ENCODE measurements around the gene SNPH. TPM values are rescaled to one million over a fixed set of nuclear protein-coding genes. Genes with fewer than 3 reads are reported as not detected.

Gene SNPH
- polyA plus RNA-seq, 3 donors: 3.2 to 4.0 (median 3.2) TPM

DNA sequence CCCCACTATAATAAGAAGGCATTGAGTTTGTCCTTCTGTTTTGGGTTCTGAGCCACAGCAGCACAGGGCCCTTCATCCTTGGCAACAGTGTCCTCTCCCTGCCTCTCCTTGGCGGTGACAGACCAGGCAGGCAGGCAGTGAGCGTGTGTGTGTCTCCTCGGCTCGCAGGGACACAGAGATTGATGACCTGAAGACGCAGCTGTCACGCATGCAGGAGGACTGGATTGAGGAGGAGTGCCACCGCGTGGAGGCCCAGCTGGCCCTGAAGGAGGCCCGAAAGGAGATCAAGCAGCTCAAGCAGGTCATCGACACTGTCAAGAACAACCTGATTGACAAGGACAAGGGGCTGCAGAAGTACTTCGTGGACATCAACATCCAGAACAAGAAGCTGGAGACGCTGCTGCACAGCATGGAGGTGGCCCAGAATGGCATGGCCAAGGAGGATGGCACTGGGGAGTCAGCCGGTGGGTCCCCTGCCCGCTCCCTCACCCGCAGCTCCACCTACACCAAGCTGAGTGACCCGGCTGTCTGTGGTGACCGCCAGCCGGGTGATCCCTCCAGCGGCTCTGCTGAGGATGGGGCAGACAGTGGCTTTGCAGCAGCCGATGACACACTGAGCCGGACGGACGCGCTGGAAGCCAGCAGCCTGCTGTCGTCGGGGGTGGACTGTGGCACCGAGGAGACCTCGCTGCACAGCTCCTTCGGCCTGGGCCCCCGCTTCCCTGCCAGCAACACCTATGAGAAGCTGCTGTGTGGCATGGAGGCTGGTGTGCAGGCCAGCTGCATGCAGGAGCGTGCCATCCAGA, 38.8 kb downstream of the SNPH start:
- no peak for DNase-seq

DNA sequence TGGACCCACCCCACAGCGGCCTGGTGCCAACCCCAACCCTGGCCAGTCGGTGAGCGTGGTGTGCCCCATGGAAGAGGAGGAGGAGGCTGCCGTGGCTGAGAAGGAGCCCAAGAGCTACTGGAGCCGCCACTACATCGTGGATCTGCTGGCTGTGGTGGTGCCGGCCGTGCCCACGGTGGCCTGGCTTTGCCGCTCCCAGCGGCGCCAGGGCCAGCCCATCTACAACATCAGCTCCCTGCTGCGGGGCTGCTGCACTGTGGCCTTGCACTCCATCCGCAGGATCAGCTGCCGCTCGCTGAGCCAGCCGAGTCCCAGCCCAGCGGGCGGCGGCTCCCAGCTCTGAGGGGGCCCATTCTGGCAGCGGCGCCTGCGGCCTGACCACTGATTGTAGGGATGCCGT, 39.6 kb downstream of the SNPH start:
- DNase-seq: no peak

DNA sequence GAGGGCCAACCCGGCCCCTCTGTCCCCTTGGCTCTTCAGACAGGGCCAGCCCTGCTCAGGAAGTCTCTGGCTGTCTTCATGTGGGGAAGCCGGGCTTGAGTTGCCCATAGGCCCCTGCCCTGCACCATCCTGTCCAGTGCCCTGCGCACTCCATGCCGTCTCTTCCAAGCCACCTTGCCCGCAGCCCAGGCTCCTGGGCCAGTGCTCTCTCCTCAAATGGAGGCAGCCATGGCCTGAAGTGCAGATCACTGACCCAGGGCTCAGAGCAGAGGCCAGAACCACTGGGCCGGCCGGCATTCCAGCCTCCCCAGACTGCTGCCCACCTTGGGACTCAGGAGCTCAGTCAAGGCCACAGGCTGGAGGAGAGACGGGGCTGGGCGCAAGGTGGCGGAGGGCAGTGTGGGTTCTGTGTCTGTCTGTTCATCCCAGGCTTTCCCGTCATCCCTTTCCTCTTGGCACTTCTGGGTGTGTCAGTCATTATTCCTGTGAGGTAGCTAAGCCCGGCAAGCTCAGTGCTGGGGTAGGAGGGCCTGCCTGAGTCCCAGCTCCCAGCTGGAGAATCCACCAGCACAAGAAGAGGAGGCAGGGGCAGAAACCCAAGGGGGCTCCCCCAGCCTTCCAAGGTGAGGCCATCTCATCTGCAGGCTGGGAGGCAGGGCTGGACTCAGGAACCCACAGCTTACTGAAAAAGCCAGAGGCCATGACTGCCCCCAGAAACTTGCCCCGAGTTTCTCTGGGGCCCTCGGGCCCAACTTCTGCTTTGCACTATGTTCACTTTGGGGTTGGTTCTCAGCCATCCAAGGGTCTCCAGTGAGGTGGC, 40.4 kb downstream of the SNPH start:
- no peak for DNase-seq

DNA sequence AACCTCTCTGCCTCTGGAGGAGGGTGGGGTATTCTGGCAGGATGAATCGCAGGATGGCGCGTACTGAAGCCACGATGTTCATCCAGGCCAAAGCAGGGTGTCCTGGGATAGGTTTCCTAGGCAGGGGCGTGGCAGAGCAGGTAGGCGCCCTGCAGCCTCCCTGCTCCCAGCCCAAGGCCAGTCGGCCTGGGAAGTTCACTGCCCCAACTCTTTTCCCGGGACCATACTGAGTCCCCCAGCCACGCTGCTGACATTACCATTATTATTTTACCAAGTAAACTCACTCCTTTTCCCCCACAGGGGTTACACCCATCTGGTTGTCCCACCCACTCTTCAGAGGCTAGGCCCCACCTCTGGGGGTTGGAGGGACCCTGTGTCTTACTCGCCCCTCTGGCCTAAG, 41.1 kb downstream of the SNPH start:
- DNase-seq: no peak

DNA sequence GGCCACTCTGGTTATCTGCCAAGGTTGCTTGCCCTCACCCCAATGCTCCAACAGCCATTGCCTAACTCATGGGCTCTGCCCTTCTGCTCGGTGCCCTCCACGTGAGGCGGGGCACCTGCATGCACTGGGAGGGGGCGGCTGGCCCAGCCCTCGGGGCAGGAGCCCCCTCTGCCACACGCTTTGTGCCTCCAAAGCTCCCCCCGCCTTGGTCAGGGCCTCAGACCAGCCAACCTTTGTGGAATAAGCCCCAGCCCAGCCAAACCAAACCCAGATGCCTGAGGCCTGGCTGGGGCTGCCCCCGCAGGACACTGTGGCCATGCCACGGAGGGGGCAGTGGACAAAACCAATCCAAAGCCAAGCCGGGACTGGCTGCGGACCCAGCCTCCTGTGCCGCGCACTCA, 41.5 kb downstream of the SNPH start:
- DNase-seq: no peak

- DNase-seq: no peak
Measured at GRCh38 chr20:1308067-1308701, 42.1 kb downstream of the SNPH start.

DNA sequence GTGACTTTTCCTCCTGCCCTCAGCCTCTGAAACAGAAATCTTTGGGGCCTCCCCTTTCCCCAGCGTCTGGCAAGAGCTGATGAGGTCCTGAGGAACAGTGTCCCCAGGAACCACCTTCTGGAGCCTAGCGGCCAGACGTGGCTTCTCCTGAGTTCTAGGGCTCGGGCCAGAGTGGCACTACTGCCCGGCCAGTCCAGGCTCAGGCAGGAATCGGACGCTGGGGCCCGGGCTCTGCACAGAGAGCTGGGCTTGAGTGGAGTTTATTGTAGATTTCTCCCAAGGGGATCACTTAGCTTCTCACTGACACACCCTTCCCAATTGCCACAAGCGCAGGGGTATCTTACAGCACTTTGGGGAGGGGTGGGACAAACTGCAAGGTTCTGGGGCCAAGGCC, 42.6 kb downstream of the SNPH start:
- DNase-seq: no peak

- DNase-seq: no peak
Measured at GRCh38 chr20:1309439-1309847, 43.3 kb downstream of the SNPH start.

DNA sequence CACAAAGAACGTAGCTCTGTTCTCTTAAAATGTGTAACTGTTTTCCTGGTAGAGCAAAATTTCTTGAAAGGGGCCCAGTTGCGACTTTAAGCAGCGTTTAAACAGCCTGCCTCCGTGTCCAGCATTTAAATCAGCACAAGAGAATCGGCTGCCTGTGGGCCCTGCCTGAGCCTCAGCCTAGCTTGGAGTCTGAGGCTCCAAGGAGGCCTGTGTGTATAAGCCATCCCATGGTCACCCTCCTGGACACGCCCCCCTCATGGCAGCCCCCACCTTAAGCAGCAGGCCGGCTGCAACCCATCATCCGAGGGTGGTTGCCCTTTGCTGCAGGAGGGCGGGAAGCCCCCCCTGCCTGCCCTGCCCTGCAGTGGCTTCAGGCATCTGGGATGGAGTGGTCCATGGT, 44.0 kb downstream of the SNPH start:
- DNase-seq: no peak

DNA sequence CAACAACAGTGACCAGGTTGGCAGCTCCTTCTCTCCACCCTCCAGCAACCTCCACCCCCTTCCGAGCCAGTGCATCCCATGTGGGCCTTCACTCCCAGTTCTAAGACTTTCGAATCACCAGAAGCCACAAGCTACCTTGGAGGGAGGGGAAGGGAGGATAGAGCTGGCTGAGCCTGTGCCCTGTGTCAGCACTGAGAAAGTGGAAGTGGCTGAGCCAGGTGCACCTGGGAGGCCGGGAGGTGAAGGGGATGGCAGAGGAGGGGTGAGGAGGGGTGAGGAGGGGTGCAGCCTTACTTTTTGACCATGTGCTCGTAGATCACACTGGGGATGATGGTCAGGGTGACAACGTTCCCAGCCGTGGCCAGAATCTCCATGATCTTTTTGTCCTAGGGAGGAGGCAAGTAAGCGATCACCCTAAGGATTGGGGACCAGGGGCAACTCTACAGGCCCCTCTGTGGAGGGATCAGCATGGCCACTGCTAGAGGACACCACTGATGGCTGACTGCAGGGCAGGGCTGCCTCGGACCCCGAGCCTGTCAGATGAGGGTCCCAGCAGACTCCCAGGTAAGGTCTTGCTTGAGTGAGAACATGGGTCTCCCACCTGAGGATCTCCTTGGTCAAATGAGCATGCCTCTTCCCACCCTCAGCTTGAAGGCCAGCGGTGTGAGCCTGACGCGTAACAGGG, 44.6 kb downstream of the SNPH start:
- DNase-seq: no peak

DNA sequence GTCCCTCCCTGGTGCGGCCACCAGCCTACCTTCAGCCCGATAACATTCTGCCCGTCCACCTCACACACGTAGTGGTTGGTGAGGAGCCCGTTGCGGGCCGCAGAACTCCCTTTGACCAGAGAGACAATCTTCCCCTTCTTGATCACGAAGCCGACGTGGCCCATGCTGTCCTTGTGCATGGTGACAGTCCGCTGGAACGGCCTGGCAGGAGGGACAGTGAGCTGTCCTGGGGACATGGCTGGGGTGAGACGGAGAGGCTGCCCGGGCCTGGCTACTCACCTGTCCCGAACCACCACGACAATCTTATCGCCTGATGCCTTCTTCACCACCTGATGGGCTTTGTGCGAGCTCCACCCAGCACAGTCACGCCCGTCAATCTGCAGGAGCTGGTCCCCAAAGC, 46.2 kb downstream of the SNPH start:
- DNase-seq: no peak

GRCh38 chr20:1312904-1313235, 46.8 kb downstream of the SNPH start:
- DNase-seq: no peak

- DNase-seq: peak; percentile 75
Measured at GRCh38 chr20:1313236-1313964, 47.3 kb downstream of the SNPH start.

- no peak for DNase-seq
Measured at GRCh38 chr20:1315804-1316203, 49.7 kb downstream of the SNPH start.

DNA sequence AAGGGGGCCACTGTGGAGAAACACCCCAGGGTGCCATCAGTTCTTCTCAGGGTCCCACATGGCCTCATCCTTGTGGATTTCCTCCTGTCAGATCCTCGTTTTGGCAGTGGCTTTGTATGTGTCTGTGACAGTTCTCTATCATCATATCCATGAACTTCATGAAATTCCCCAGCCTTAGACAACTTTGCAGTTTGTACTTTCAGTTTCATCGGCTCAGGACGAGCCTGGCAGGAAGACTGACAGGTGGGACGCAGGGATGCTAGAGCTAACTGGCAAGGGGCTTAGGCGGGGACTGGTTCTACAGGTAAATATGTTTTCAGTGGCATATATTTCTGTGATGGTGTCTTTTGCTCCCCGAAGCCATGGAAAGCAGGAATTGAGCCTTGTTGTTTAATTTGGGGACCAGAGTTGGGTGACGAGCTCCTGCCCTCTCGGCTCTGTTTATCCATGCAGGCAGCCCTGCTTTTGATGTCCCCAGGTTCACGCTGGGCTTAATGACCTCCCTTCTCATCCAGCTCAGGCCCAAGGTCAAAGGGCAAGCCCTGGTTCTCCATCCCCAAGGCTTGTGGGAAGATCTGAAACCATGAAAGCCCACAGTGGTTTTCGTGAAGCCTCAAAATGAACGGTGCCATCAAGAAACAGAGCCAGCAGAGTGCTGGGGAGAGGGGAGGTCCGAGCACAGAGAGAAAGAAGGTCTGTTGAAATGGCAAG, 51.6 kb downstream of the SNPH start:
- DNase-seq: no peak

DNA sequence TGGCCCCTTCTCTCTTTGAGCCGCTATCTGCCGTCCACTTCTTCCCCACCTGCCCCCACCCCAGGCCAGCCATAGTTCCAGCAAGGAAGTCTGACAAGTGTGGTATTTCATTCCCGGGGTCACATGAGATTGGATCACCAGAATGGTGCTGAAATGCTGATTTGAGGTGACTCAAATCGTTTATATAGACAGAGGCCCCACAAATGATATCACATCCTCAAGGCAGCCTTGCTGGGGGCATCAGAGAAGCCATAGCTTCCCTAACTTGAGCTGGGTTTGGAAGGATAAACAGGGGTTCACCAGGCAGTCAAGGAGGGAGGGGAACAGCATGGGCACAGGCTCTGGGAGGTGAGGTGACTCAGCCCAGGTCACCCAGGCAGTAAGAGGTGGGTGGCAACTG, 53.0 kb downstream of the SNPH start:
- no peak for DNase-seq

DNA sequence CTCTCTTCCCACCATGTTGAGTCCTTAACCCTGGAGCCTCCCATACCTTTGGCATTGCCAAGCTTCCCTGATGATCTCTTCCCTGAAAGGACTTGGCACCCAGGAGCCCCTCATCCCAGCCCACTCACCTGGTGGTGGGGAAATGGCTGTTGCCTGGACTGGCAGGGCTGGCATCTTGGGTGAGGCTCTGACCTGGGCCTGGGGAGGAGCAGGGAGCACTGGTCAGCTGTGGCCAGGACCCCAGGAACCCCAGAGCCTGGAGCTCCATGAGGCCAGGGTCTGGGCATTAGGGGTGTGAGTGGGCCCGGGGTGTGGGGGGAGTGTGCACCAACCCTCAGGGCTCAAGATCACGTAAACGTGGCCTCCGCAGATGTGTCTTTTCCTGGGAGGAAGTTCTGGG, 53.4 kb downstream of the SNPH start:
- no peak for DNase-seq

DNA sequence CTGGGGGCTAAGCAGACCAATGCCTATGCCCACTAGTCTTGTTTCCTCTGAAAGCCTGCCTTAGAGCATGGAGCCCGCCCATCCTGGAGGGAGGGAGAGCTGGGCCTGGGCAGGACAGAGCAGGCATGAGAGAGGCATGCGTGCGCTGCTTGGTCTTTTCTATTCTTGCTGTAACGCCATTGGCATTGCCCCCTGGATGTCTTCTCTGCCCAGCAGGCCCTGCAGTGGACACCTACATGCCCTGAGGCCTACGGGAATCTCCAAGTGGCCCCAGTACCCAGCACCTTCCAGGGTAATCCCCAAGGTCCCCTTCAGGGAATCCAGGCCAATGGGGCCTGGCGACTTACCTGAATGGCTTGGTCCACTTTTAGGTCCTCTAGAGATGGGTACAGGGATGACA, 53.9 kb downstream of the SNPH start:
- DNase-seq: no peak

DNA sequence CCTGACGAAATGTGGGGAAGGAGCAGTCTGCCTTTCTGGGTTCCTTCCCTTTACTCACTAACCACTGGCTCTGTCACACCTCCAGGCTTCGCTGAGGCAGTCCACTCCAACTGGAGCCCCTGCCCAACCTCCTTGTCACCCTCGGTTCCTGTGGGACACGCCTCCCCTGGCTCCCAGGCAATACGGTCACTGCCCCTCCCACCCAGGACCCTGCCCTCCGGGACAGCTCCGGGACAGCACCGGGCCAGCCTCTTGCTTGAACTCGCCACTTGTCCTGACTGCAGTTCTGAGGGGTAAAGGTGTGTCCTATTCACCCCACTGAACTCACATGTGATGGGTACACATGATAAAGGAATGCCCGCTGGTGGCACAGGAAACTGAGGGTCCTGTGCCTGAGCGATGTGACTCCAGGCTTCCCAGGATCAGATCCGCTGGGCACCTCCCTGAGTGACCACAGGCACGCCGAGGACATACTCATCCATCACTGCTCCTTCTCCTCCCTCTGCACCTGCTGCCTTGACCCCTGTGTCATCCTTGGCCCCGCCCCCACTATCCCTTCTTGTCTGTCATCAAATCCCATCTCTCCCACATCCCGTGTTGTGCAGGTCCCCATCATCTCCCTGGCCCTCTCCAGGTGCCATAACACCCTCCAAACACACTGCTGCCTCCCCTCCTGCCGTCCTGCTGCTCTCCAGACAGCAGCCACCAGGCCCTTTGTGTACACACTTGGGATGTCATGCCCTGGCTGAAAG, 55.0 kb downstream of the SNPH start:
- DNase-seq: no peak

GRCh38 chr20:1321654-1321939, 55.5 kb downstream of the SNPH start:
- DNase-seq: no peak
